ENCODE measurements around the gene MYO1H.

GRCh38 chr12:109336593-109336992 is 11.1 kb upstream of the MYO1H start:
- TF ChIP-seq CTCF (conservative IDR thresholded peaks at IDR 0.05; ENCODE audit: low read length) (no peak), EZH2phosphoT487 (IDR thresholded peaks at IDR 0.05; ENCODE audit: borderline replicate concordance, low read depth, low read length) (no peak)

Measured in OCI-LY7 (cell line).